ENCODE data around the gene ARMC7.

The ARMC7 gene

DNA sequence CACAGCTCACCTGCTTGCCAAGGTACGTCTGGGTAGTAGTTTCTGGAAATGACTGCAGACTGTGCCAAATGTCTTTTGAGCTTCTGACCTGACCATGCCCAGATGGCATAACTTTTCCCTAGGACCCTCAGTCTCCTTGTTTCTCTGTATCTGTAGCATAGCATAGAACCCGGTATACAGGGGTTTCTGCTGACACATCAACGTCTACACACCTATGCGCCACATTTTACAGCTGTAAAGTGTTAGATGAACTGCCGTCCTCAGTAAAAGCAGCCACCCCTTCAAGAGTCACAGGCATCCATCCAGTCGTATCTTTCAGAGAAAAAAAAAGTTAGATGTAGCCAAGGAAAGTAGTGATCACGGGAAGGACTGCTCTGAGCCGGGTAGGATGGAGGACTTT lies 45.3 kb upstream of the ARMC7 start:
- Histone ChIP-seq H3F3A (ENCODE audit: control insufficient read depth, insufficient read depth) (no peaks in the 10 kb centered on the region), H3K79me2 (ENCODE audit: control insufficient read depth, low read length) (no peaks in the 10 kb centered on the region), H3K27me3 (ENCODE audit: control insufficient read depth, low read length) (no peaks in the 10 kb centered on the region), H3K4me3 (ENCODE audit: low read length) (no peak overlapping the region), H3K4me2 (ENCODE audit: low read length) (no peak overlapping the region), H3K27ac (ENCODE audit: low read depth, low read length) (no peak overlapping the region), H4K20me1 (ENCODE audit: control insufficient read depth, insufficient read depth, low read depth, low read length) (no peaks in the 10 kb centered on the region), H3K9me2 (replicated peaks; ENCODE audit: control insufficient read depth, low read length) (no peaks in the 10 kb centered on the region), H3K36me3 (ENCODE audit: control insufficient read depth, low read length) (peaks cover 18% of the 10 kb centered on the region), H3K4me1 (ENCODE audit: control insufficient read depth, low read length) (no peaks in the 10 kb centered on the region), H3K9me3 (ENCODE audit: control insufficient read depth, insufficient read depth, low read length) (no peaks in the 10 kb centered on the region)
- no peak for TF ChIP-seq EZH2phosphoT487 (IDR thresholded peaks at IDR 0.05; ENCODE audit: borderline replicate concordance, low read length)
- TF ChIP-seq, protein P1, sequence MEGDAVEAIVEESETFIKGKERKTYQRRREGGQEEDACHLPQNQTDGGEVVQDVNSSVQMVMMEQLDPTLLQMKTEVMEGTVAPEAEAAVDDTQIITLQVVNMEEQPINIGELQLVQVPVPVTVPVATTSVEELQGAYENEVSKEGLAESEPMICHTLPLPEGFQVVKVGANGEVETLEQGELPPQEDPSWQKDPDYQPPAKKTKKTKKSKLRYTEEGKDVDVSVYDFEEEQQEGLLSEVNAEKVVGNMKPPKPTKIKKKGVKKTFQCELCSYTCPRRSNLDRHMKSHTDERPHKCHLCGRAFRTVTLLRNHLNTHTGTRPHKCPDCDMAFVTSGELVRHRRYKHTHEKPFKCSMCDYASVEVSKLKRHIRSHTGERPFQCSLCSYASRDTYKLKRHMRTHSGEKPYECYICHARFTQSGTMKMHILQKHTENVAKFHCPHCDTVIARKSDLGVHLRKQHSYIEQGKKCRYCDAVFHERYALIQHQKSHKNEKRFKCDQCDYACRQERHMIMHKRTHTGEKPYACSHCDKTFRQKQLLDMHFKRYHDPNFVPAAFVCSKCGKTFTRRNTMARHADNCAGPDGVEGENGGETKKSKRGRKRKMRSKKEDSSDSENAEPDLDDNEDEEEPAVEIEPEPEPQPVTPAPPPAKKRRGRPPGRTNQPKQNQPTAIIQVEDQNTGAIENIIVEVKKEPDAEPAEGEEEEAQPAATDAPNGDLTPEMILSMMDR (IDR thresholded peaks at IDR 0.05; ENCODE audit: low read depth, low read length, poor library complexity, severe bottlenecking), result no peak

DNA sequence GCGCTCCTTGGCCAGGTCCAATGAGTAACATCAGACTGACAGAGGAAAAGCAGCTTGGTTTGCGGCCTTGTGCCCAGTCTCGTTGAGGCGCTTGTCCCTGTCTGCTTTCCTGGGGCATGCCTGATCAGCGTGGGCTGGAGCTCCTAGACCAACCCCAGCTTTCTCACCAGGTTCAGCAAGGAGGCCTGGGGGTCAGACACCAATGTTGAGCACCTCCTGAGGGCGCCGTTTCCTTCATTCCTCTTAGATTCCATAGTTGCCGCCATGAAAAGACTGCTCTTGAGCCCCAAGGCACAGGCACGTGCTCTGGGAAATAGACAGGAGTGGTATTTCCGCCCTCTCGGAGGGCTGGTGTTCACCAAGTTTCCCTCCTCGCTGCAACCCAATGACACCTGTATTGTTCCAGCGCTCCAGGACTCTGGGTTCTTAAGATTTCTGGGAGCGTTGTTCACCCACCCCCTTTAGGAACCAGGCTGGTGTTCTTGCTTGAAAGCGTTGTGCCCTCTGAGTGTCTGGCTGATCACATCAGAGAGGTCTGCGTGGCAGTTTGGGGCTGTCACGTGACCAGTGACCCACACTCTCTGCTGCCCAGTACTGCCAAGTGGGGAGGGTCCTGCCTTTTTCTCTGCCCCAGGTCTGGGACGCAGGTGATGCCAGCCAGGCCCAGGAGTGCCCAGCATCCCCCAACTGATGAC lies 44.8 kb upstream of the ARMC7 start:
- TF ChIP-seq, protein P1 (IDR thresholded peaks at IDR 0.05; ENCODE audit: low read depth, low read length, poor library complexity, severe bottlenecking), result no peak
- no peak for TF ChIP-seq EZH2phosphoT487 (IDR thresholded peaks at IDR 0.05; ENCODE audit: borderline replicate concordance, low read length)
- no peaks in the 10 kb centered on the region for H3K27me3 ChIP-seq (ENCODE audit: control insufficient read depth, low read length)
- no peaks in the 10 kb centered on the region for H3K9me2 ChIP-seq (replicated peaks; ENCODE audit: control insufficient read depth, low read length)
- no peaks in the 10 kb centered on the region for H3K79me2 ChIP-seq (ENCODE audit: control insufficient read depth, low read length)
- H3K27ac ChIP-seq (ENCODE audit: low read depth, low read length), result no peak overlapping the region
- no peak overlapping the region for H3K4me2 ChIP-seq (ENCODE audit: low read length)
- H3K4me1 ChIP-seq (ENCODE audit: control insufficient read depth, low read length), result no peaks in the 10 kb centered on the region
- H3F3A ChIP-seq (ENCODE audit: control insufficient read depth, insufficient read depth), result no peaks in the 10 kb centered on the region
- H3K36me3 ChIP-seq (ENCODE audit: control insufficient read depth, low read length), result peaks cover 13% of the 10 kb centered on the region
- H3K9me3 ChIP-seq (ENCODE audit: control insufficient read depth, insufficient read depth, low read length), result no peaks in the 10 kb centered on the region
- no peaks in the 10 kb centered on the region for H4K20me1 ChIP-seq (ENCODE audit: control insufficient read depth, insufficient read depth, low read depth, low read length)
- no peak overlapping the region for H3K4me3 ChIP-seq (ENCODE audit: low read length)

DNA sequence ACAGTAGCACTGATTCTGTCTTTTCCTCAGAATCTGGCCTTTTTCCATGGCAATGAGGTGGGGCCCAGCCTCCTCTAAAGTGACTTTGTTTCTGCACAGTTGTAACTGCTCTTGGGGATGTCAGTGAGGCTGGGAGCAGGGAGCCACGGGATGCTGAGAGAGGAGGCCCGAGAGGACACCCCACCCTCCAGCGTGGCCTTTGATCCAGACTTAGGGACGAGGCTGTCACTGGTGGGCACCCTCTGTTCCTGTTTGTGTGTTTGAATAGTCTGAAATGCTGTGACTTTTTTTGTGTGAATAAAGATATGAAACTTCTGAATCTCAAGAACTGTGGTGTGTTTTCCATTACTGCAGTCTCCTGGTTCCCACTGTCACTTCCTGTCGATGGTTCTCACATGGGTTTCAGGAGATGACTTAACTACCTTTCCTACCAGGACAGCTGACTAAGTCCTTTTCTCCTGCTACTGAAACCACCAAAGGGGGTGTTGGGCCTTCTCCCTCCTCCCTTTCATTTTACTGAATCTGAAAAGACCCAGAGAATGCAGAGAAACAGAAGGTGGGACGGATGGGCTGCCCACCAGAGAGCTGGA lies 44.1 kb upstream of the ARMC7 start:
- no peaks in the 10 kb centered on the region for H4K20me1 ChIP-seq (ENCODE audit: control insufficient read depth, insufficient read depth, low read depth, low read length)
- no peak overlapping the region for H3K4me2 ChIP-seq (ENCODE audit: low read length)
- no peaks in the 10 kb centered on the region for H3K9me3 ChIP-seq (ENCODE audit: control insufficient read depth, insufficient read depth, low read length)
- no peak overlapping the region for H3K27ac ChIP-seq (ENCODE audit: low read depth, low read length)
- no peaks in the 10 kb centered on the region for H3K27me3 ChIP-seq (ENCODE audit: control insufficient read depth, low read length)
- peaks cover 8% of the 10 kb centered on the region for H3K36me3 ChIP-seq (ENCODE audit: control insufficient read depth, low read length)
- H3K4me3 ChIP-seq (ENCODE audit: low read length), result no peak overlapping the region
- no peaks in the 10 kb centered on the region for H3F3A ChIP-seq (ENCODE audit: control insufficient read depth, insufficient read depth)
- no peaks in the 10 kb centered on the region for H3K9me2 ChIP-seq (replicated peaks; ENCODE audit: control insufficient read depth, low read length)
- TF ChIP-seq, protein P1 (IDR thresholded peaks at IDR 0.05; ENCODE audit: low read depth, low read length, poor library complexity, severe bottlenecking), result no peak
- TF ChIP-seq EZH2phosphoT487 (IDR thresholded peaks at IDR 0.05; ENCODE audit: borderline replicate concordance, low read length), result no peak
- H3K79me2 ChIP-seq (ENCODE audit: control insufficient read depth, low read length), result no peaks in the 10 kb centered on the region
- H3K4me1 ChIP-seq (ENCODE audit: control insufficient read depth, low read length), result no peaks in the 10 kb centered on the region
